Umbilical cord (tissue), 2 donors: Measurements from ENCODE around the gene TUBB1. TPM values are rescaled to one million over a fixed set of nuclear protein-coding genes. Genes with fewer than 3 reads are reported as not detected.

Experiments
- DNase-seq: peaks from one replicate; pipeline ENCODE4 v3.0.0-alpha.2; 2015; ENCODE audit warnings: low spot score
- total RNA-seq: library from RNA; depleted of rRNA; stranded (reverse); fragments of >200 nt; gene quantifications from one replicate; pipeline ENCODE4 v1.2.3, GENCODE V29; 2014; ENCODE audit warnings: low replicate concordance; ENCODE audit not compliant: insufficient read depth

Gene TUBB1
- total RNA-seq, 1 donor from 2014 or later, result 2.4 TPM

- no peak for DNase-seq
These were observed 23.0 kb downstream of the TUBB1 start, which contains the start of gene PRELID3B for GRCh38 chr20:59042151-59042795. Gene PRELID3B (minus strand): TSS chr20:59042786. CDS start chr20:59042730, 56 bp downstream.

- DNase-seq, result peak; percentile 97
These were observed 23.8 kb downstream of the TUBB1 start for GRCh38 chr20:59042796-59043631.

- DNase-seq, result no peak
These were observed 24.5 kb downstream of the TUBB1 start for GRCh38 chr20:59043698-59044097.

GRCh38 chr20:59044295-59044694 is 25.1 kb downstream of the TUBB1 start:
- no peak for DNase-seq

- DNase-seq, result no peak
These were observed 25.6 kb downstream of the TUBB1 start for GRCh38 chr20:59044796-59045195.

GRCh38 chr20:59046862-59047261 is 27.6 kb downstream of the TUBB1 start:
- DNase-seq, result no peak

- DNase-seq, result peak; percentile 29
These were observed 28.9 kb downstream of the TUBB1 start for GRCh38 chr20:59047938-59048680.

- DNase-seq, result no peak
These were observed 29.4 kb downstream of the TUBB1 start for GRCh38 chr20:59048681-59049030.

GRCh38 chr20:59050437-59050836 is 31.2 kb downstream of the TUBB1 start:
- no peak for DNase-seq

- DNase-seq, result no peak
These were observed 32.5 kb downstream of the TUBB1 start for GRCh38 chr20:59051666-59052185.

GRCh38 chr20:59055302-59055701 is 36.1 kb downstream of the TUBB1 start:
- no peak for DNase-seq

GRCh38 chr20:59062081-59062480 is 42.9 kb downstream of the TUBB1 start:
- DNase-seq, result no peak

- DNase-seq, result peak; percentile 66
These were observed 44.4 kb downstream of the TUBB1 start for GRCh38 chr20:59063358-59064213.

- no peak for DNase-seq
These were observed 45.0 kb downstream of the TUBB1 start for GRCh38 chr20:59064214-59064722.

GRCh38 chr20:59068534-59068933 is 49.3 kb downstream of the TUBB1 start:
- DNase-seq, result no peak

GRCh38 chr20:59069026-59069425 is 49.8 kb downstream of the TUBB1 start:
- DNase-seq, result no peak

- DNase-seq, result peak; percentile 10
These were observed 52.0 kb downstream of the TUBB1 start for GRCh38 chr20:59071216-59071615.

- no peak for DNase-seq
These were observed 54.4 kb downstream of the TUBB1 start for GRCh38 chr20:59073582-59073981.

- DNase-seq, result no peak
These were observed 55.2 kb downstream of the TUBB1 start for GRCh38 chr20:59074456-59074855.

GRCh38 chr20:59075934-59076508 is 56.8 kb downstream of the TUBB1 start:
- no peak for DNase-seq
